GM23338 (cell line): ENCODE measurements around the gene PTPA.

ENCODE experiments used
- CREB1 ChIP-seq: fragments of 250-450 bp; sonication (Bioruptor Pico); IDR thresholded peaks from 2 replicates; pipeline ENCODE4 v1.5.0; 2020; ENCODE audit warnings: low read depth, mild to moderate bottlenecking, moderate library complexity
- EZH2 ChIP-seq: fragments of 200-600 bp; sonication (generic); IDR thresholded peaks from one replicate; pipeline ENCODE4 v1.8.0; 2017; ENCODE audit warnings: antibody characterized with exemption, mild to moderate bottlenecking, low read depth; ENCODE audit not compliant: unreplicated experiment
- EZH2phosphoT487 ChIP-seq: fragments of 200-600 bp; sonication (generic); IDR thresholded peaks from one replicate; pipeline ENCODE4 v1.8.1; 2018; ENCODE audit warnings: antibody characterized with exemption; ENCODE audit not compliant: unreplicated experiment
- JUNB ChIP-seq: IDR thresholded peaks from one replicate; pipeline ENCODE4 v1.6.1; 2016; ENCODE audit warnings: antibody characterized with exemption; ENCODE audit not compliant: unreplicated experiment
- POLR2AphosphoS5 ChIP-seq: IDR thresholded peaks from 2 replicates; pipeline ENCODE4 v1.6.1; 2016; ENCODE audit warnings: antibody characterized with exemption, low read depth
- STAT1 ChIP-seq: IDR thresholded peaks from one replicate; pipeline ENCODE4 v1.6.1; 2016; ENCODE audit warnings: antibody characterized with exemption; ENCODE audit not compliant: unreplicated experiment
- TF ChIP-seq, protein P1 (sequence below), 2 experiments: fragments of 200-600 bp in 1 of 2; sonication (generic) in 1 of 2; conservative IDR thresholded peaks; 2 replicates each; pipeline versions ENCODE4 v1.5.1 to v1.6.1; 2016 to 2017; ENCODE audit warnings: antibody characterized with exemption in 2 of 2, low read depth in 2 of 2, mild to moderate bottlenecking in 2 of 2, moderate library complexity in 1 of 2
- TF ChIP-seq, protein P2 (sequence below): IDR thresholded peaks from one replicate; pipeline ENCODE4 v1.6.1; 2018; ENCODE audit warnings: antibody characterized with exemption; ENCODE audit not compliant: unreplicated experiment
- TF ChIP-seq, protein P3 (sequence below): IDR thresholded peaks from 2 replicates; pipeline ENCODE4 v1.6.1; 2016; ENCODE audit warnings: antibody characterized with exemption

DNA sequence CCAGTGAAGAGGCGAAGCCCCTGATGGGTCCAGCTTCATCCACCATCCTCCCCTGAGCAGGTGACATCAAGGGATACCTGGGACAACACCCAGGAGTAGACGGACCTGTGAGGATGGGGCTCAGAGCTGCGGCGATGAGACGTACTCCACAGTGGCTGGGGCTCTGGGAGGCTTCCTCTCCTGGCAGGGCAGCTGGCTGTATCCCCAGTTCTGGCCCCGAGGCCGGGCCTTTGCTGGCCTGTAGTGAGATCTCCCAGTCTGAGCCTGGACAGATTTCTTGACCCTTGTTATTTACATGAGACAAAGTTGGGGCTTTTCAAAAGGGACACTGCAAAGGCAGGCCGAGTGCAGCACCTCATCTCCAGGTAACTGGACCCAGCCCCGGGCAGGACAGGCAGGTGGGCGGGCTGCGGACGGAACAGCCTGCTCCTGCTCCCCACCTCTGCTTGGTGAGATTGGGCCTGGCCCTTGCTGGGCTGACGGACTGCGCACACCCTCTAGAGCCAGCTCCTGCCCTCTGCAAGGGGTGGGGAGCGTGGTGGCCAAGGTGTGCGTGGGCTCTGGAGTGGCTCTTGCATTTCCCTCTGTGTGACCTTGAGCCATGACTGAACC is 43.8 kb downstream of the PTPA start:
- TF ChIP-seq, protein P1, sequence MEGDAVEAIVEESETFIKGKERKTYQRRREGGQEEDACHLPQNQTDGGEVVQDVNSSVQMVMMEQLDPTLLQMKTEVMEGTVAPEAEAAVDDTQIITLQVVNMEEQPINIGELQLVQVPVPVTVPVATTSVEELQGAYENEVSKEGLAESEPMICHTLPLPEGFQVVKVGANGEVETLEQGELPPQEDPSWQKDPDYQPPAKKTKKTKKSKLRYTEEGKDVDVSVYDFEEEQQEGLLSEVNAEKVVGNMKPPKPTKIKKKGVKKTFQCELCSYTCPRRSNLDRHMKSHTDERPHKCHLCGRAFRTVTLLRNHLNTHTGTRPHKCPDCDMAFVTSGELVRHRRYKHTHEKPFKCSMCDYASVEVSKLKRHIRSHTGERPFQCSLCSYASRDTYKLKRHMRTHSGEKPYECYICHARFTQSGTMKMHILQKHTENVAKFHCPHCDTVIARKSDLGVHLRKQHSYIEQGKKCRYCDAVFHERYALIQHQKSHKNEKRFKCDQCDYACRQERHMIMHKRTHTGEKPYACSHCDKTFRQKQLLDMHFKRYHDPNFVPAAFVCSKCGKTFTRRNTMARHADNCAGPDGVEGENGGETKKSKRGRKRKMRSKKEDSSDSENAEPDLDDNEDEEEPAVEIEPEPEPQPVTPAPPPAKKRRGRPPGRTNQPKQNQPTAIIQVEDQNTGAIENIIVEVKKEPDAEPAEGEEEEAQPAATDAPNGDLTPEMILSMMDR (conservative IDR thresholded peaks at IDR 0.05; ENCODE audit: low read depth in 2 of 2): no peak
- no peak for TF ChIP-seq POLR2AphosphoS5
- no peak for TF ChIP-seq EZH2
- no peak for TF ChIP-seq EZH2phosphoT487
- TF ChIP-seq, protein P2, sequence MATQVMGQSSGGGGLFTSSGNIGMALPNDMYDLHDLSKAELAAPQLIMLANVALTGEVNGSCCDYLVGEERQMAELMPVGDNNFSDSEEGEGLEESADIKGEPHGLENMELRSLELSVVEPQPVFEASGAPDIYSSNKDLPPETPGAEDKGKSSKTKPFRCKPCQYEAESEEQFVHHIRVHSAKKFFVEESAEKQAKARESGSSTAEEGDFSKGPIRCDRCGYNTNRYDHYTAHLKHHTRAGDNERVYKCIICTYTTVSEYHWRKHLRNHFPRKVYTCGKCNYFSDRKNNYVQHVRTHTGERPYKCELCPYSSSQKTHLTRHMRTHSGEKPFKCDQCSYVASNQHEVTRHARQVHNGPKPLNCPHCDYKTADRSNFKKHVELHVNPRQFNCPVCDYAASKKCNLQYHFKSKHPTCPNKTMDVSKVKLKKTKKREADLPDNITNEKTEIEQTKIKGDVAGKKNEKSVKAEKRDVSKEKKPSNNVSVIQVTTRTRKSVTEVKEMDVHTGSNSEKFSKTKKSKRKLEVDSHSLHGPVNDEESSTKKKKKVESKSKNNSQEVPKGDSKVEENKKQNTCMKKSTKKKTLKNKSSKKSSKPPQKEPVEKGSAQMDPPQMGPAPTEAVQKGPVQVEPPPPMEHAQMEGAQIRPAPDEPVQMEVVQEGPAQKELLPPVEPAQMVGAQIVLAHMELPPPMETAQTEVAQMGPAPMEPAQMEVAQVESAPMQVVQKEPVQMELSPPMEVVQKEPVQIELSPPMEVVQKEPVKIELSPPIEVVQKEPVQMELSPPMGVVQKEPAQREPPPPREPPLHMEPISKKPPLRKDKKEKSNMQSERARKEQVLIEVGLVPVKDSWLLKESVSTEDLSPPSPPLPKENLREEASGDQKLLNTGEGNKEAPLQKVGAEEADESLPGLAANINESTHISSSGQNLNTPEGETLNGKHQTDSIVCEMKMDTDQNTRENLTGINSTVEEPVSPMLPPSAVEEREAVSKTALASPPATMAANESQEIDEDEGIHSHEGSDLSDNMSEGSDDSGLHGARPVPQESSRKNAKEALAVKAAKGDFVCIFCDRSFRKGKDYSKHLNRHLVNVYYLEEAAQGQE: no peak
- no peak for TF ChIP-seq CREB1
- TF ChIP-seq, protein P3, sequence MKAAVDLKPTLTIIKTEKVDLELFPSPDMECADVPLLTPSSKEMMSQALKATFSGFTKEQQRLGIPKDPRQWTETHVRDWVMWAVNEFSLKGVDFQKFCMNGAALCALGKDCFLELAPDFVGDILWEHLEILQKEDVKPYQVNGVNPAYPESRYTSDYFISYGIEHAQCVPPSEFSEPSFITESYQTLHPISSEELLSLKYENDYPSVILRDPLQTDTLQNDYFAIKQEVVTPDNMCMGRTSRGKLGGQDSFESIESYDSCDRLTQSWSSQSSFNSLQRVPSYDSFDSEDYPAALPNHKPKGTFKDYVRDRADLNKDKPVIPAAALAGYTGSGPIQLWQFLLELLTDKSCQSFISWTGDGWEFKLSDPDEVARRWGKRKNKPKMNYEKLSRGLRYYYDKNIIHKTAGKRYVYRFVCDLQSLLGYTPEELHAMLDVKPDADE: no peak
- TF ChIP-seq STAT1: no peak
- TF ChIP-seq JUNB: no peak
